Measurements from ENCODE around the gene PMM2.
"Not testable (repeated sequence)": the region's sequence is repeated elsewhere in the genome, so short reads cannot be mapped to it uniquely, and the experiment has no call there.

Gene PMM2

DNA sequence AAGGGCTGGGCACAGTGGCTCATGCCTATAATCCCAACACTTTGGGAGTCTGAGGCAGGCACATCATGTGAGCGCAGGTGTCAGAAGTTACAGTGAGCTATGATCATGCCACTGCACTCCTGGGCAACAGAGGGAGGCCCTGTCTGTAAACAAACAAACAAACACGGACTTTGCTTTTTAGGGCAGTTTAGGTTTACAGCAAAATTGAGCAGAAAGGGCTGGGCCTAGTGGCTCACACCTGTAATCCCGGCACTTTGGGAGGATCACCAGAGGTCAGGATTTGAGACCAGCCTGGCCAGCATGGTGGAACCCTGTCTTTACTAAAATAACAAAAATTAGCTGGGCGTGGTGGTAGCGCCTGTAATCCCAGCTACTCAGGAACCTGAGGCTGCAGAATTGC lies 74.4 kb downstream of the PMM2 start:
- TF ChIP-seq, protein P1, sequence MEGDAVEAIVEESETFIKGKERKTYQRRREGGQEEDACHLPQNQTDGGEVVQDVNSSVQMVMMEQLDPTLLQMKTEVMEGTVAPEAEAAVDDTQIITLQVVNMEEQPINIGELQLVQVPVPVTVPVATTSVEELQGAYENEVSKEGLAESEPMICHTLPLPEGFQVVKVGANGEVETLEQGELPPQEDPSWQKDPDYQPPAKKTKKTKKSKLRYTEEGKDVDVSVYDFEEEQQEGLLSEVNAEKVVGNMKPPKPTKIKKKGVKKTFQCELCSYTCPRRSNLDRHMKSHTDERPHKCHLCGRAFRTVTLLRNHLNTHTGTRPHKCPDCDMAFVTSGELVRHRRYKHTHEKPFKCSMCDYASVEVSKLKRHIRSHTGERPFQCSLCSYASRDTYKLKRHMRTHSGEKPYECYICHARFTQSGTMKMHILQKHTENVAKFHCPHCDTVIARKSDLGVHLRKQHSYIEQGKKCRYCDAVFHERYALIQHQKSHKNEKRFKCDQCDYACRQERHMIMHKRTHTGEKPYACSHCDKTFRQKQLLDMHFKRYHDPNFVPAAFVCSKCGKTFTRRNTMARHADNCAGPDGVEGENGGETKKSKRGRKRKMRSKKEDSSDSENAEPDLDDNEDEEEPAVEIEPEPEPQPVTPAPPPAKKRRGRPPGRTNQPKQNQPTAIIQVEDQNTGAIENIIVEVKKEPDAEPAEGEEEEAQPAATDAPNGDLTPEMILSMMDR (IDR thresholded peaks at IDR 0.05) = no peak
- no peak for DNase-seq
- Histone ChIP-seq H3K27me3 (no peaks in the 10 kb centered on the region), H3K4me1 (peaks cover 0 to 31% (median 12%) of the 10 kb centered on the region in 4 donors), H3K4me3 (no peak overlapping the region), H3K9me3 (no peaks in the 10 kb centered on the region), H3K36me3 (no peaks in the 10 kb centered on the region), H3K27ac (no peak overlapping the region)
- intact Hi-C loops (cut with DNase I; ENCODE audit: low total_unique reads) = no loop called here

DNA sequence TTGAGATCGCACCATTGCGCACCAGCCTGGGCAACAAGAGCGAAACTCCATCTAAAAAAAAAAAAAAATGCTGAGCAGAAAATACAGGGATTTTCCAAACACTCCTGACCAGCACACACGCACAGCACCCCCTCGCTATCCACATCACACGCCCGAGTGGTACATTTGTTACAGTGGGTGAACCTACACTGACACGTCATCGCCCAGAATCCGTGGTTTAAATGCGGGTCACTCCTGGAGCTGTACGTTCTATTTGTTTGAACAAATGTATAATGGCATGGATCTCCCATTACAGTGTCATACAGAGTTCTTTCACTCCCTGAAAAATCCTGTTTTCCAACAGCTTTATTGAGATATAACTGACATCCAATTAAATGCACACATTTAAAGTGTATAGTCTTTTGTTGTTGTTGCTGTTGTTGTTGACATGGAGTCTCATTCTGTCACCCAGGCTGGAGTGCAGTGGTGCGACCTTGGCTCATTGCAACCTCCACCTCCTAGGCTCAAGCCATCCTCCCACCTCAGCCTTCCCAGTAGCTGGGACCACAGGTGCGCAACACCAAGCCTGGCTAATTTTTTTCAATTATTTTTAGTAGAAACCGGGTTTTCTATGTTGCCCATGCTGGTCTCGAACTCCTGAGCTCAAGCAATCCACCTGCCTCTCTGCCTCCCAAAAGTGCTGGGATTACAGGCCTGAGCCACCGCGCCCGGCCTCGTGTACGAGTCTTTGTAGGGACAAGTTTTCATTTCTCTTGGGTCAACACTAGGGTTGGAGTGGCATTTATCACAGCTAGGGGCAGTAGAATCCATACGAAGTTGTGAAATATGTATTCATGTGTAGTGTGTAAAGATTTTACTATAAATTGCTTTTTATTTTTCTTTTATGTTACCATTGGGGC lies 75.6 kb downstream of the PMM2 start:
- Histone ChIP-seq H3K27ac (no peak overlapping the region), H3K9me3 (no peaks in the 10 kb centered on the region), H3K27me3 (peaks cover 0 to 2% of the 10 kb centered on the region in 2 donors), H3K4me3 (no peak overlapping the region), H3K36me3 (no peaks in the 10 kb centered on the region), H3K4me1 (peaks cover 0 to 25% (median 5%) of the 10 kb centered on the region in 4 donors)
- no peak for DNase-seq
- TF ChIP-seq, protein P1 (IDR thresholded peaks at IDR 0.05) = no peak
- intact Hi-C loops (cut with DNase I; ENCODE audit: low total_unique reads) = no loop called here

DNA sequence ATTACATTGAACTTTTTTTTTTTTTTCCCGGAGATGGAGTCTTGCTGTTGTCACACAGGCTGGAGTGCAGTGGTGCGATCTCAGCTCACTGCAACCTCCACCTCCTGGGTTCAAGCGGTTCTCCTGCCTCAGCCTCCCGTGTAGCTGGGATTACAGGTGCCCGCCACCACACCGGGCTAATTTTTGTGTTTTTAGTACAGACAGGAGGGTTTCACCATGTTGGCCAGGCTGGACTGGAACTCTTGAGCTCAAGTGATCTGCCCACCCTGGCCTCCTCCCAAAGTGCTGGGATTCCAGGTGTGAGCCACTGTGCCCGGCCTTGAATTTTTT lies 76.2 kb downstream of the PMM2 start:
- DNase-seq; H3K4me3 ChIP-seq; H3K27me3 ChIP-seq; H3K9me3 ChIP-seq; intact Hi-C loops (cut with DNase I; ENCODE audit: low total_unique reads); H3K36me3 ChIP-seq; H3K27ac ChIP-seq: not testable (repeated sequence)
- H3K4me1 ChIP-seq = peaks cover 0 to 25% (median 5%) of the 10 kb centered on the region in 4 donors

GRCh38 chr16:8874388-8874787 lies 76.7 kb downstream of the PMM2 start:
- no peak for DNase-seq
- H3K4me1 ChIP-seq = peaks cover 0 to 24% (median 4%) of the 10 kb centered on the region in 4 donors

GRCh38 chr16:8875317-8875716 lies 77.7 kb downstream of the PMM2 start:
- intact Hi-C loops (cut with DNase I; ENCODE audit: low total_unique reads) = not testable (repeated sequence)

More at GRCh38 chr16:8874388-8874787, 76.7 kb downstream of the PMM2 start:
- Histone ChIP-seq H3K36me3 (no peaks in the 10 kb centered on the region), H3K27me3 (peaks cover 0 to 4% of the 10 kb centered on the region in 2 donors), H3K27ac (no peak overlapping the region), H3K4me3 (no peak overlapping the region), H3K9me3 (no peaks in the 10 kb centered on the region)
- TF ChIP-seq, protein P1 (IDR thresholded peaks at IDR 0.05) = no peak
- intact Hi-C loops (cut with DNase I; ENCODE audit: low total_unique reads) = no loop called here

DNA sequence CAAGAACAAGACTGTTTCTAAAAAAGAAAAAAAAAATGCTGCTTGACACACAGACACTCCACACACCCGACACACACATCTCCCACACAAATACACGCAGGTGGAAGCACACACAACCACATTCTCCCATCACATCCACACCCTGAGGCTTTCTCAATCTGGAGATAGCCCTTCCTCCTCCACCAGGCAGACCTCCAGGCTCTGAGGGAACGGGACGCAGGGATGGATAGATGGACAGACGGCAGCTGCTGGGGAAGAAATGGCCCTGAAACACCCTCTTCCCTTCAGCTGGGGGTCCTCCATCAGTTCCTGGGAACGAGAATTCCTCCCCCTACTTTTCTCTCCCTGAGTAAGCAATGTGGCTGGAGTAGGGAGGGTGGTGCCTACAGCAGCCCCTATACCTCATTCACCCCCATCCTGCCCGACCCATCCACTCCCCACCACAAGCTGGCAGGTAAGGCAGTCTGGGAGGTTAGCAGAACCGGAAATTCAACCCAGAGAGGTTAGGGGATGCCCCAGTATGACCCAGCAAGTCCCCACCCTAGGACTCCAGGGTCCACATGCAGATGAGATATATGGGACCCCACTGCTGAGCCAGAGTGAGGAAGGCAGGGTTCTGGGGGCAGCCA lies 80.4 kb downstream of the PMM2 start:
- Histone ChIP-seq H3K36me3 (no peaks in the 10 kb centered on the region), H3K4me1 (peaks cover 0 to 8% (median 2%) of the 10 kb centered on the region in 4 donors), H3K4me3 (no peak overlapping the region), H3K27ac (no peak overlapping the region), H3K27me3 (peaks cover 0 to 7% of the 10 kb centered on the region in 2 donors), H3K9me3 (no peaks in the 10 kb centered on the region)
- DNase-seq = no peak
- intact Hi-C loops (cut with DNase I; ENCODE audit: low total_unique reads) = no loop called here
- TF ChIP-seq, protein P1 (IDR thresholded peaks at IDR 0.05) = no peak

More at GRCh38 chr16:8875317-8875716, 77.7 kb downstream of the PMM2 start:
- H3K4me3 ChIP-seq, H3K9me3 ChIP-seq, H3K27me3 ChIP-seq, H3K27ac ChIP-seq, DNase-seq, H3K36me3 ChIP-seq: not testable (repeated sequence)
- H3K4me1 ChIP-seq = peaks cover 0 to 18% (median 2%) of the 10 kb centered on the region in 4 donors
